Measurements from ENCODE around the gene EPS8L2.

EPS8L2 gene

DNA sequence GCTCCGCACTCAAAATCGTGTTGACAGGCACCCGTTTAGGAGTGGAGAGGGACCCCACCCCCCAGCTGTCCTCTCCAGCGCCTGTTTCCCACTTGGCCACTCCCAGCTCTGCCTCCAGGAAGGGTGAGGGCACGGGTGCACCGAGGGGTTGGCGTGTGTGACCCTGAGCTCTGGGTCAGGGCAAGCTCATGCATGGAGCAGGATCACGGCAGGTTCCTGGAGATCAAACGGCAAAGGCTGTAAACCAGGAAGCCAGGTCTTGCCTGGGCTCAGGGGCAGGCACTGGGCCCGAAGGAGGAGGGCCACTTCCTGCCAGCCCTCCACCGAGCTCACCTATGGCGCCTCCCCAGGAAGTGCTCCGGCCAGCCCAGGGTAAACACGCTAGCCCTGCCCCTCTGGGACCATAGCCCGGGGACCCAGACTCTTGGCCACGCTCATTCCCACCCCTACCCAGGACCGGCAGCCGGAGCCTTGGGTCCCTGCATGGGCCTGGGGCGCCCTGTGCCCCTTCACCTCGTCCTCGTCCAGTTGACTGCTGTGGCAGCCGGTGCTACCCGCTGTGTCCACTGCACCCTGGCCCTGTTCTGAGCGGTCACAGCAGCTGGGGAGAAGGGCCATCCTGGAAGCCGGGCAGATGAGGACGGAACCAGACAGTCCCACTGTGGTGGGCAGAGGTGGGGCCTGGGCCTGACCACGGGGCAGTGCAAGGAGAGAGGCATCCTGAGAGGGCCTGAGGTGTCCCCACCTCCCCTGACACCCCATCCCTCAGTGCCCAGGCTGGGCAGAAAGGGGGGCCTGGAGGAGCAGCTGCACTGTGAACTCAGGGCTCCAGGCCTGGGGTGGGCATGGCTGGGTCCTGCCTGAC, 1.0 kb upstream of the EPS8L2 start:
- no peak for DNase-seq

DNA sequence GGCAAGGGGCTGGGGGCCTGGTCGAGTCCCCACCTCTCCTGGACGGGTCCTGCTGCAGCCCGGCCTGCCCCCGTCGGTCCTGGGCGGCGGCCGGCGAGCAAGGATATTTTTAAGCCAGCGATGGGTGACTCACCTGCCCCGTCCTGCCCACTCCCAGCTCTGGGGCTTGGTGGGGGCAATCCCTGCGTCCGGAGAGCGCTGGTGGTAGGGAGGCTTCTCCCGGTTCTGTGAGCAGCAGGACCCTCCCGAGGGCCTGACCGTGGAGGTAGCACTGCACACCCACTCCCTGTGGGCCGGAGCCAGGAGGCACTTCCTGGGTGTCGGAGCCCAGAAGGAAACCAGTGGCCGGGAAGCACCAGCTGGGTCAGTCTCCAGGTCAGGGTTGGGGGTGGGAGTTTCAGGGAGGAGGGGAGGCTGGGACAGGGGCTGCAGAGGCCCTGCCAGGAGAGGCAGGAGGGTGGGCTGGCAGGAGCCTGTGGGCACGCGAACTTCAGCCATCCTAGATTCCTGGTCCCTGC, 467 bp downstream of the EPS8L2 start:
- DNase-seq, result no peak

DNA sequence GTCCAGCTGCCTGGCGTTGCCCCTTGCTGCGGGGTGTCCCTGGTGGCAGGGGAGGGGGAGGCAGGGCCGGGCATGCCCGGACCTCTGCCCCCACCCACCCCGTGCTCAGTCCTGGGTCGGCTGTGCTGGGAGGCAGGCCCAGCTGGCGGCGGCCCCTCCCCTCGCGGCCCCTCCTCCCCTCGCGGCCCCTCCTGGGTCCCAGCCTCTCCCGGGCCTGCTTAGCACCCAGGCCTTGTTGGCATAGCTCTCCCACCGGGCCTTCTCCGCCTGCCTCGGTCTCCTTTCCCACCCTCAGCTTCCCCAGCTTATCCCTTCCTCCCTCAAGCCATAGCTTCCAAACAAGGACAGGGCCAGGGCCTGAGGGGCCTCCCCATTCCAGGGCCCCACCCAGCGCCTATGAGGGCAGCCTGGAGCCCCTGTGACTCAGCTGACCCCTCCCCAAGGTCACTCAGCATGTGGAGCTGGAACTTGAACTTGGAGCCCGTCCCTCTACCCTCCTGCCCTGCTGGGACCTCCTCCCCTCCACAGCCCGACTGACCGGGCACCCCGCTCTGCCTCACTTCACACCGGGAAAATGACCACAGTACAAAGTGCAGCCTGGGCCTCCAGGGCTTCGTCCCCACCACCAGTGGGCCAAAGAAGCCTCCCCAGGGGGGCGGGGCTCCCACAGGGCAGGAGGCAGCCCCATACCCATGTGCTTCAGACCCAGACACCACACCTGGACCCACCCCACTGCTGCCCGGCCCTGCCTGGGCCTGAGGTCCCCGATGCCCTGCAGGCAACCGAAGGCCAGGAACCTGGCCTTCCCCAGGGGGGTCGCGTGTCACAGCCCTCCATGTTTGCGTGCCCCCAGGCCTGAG, 1.2 kb downstream of the EPS8L2 start:
- DNase-seq, result no peak

DNA sequence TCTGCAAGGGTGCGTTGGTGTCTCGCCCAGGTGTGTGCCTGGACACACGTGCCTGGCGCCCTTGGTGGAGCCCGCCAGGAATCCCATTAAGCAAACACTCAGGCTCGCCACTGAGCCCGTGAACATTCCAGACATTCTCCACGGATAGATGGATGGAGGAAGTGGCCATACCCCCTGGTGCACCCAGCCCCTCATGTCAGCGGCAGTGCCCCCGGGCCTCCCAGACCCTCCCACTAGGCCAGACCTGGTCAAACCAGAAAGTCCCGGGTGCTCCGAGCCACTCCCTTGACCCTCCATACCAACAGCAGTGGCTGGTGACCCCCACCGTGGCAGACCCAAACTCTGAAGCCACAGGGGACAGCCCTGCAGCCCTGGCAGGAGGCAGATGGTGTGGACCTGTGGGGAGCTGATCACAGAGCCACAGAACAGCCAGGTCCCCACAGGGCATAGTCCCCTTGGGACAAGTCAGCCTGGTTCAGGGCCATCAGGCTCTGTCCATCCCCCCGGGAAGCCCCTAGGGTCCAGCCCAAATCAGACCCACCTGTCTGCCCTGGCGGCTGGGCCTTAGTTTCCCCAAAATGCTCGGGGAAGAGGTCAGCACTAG, 1.9 kb downstream of the EPS8L2 start:
- no peak for DNase-seq

GRCh38 chr11:708511-708910, 2.5 kb downstream of the EPS8L2 start:
- no peak for DNase-seq

DNA sequence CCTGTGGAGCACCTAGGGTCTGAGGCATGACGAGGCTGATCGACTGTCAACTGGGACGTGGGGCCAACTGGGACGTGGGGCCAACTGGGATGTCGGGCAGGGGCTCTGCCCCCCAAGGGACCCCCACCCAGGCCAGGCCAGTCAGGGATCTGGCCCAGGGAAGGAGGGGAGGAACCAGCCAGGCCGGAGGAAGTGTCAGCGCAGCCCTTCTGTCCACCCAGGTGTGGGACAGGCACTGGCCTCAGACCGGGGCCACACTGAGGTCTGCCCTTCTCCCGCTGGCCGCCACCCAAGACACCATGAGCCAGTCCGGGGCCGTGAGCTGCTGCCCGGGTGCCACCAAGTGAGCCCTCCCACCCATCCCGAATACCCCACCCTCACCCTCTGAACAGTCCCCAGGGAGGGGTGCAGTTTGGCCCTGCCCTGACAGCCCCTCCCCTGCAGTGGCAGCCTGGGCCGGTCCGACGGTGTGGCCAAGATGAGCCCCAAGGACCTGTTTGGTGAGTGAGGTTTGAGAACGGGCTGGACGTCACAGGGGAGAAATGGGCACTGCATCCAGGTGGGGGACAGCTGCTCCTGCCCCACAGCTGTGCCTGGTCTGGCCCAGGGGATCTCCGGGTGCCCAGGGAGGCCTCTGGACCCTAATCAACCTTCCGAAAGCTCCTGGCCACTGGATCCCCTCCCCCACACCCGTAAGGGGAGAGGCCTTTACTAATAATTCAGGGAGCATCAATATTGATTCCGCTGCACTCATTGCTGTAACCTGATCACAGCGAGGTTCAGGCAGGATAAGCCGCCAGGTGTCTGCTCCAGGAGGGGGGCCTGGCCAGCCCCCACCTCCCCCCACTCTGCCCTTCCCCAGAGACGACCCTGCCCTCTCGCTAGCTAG, 3.3 kb downstream of the EPS8L2 start:
- DNase-seq, result no peak

- DNase-seq, result no peak
These were observed 8.4 kb downstream of the EPS8L2 start for GRCh38 chr11:714436-714835.

GRCh38 chr11:719214-720016, 13.4 kb downstream of the EPS8L2 start:
- DNase-seq, result no peak

DNA sequence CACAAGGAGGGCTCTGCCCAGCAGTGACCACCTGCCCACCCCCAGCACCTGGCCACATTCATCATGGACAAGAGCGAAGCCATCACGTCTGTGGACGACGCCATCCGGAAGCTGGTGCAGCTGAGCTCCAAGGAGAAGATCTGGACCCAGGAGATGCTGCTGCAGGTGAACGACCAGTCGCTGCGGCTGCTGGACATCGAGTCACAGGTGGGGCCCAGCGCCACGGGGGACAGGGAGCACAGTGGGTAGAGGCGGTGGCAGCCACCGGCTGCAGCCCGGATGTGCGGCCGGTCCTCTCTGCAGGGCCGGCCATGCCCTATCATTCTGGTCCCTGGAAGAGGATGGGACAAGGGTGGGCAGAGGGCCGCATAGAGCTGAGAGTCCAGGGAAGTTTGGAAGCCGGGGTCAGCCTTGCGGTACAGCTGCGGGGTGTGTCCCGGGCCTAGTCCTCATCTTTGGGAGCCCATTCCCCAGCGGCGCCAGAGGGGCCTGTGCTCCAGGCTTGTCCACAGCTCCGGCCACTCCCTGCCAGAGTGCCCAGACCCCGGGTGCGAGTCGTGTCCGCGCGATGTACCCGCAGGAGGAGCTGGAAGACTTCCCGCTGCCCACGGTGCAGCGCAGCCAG, 14.1 kb downstream of the EPS8L2 start:
- no peak for DNase-seq

- peak; percentile 29 for DNase-seq
These were observed 14.7 kb downstream of the EPS8L2 start for GRCh38 chr11:720642-721246.

DNA sequence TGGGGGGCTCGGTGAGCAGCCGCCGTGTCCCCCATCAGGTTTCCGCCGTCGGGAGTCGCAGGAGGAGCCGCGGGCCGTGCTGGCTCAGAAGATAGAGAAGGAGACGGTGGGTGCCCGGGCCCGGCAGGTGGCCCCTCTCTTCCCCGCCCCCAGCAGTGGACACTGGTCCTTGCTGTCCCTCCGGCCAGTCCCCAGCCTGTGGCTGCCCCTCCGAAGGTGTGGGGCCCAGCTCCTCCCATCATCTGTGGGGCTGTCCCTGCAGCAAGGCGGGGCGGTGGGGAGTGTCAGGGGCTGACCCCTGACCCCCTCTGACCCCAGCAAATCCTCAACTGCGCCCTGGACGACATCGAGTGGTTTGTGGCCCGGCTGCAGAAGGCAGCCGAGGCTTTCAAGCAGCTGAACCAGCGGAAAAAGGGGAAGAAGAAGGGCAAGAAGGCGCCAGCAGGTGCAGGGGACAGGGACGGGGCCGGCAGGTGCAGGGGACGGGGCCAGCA, 15.3 kb downstream of the EPS8L2 start:
- no peak for DNase-seq

DNA sequence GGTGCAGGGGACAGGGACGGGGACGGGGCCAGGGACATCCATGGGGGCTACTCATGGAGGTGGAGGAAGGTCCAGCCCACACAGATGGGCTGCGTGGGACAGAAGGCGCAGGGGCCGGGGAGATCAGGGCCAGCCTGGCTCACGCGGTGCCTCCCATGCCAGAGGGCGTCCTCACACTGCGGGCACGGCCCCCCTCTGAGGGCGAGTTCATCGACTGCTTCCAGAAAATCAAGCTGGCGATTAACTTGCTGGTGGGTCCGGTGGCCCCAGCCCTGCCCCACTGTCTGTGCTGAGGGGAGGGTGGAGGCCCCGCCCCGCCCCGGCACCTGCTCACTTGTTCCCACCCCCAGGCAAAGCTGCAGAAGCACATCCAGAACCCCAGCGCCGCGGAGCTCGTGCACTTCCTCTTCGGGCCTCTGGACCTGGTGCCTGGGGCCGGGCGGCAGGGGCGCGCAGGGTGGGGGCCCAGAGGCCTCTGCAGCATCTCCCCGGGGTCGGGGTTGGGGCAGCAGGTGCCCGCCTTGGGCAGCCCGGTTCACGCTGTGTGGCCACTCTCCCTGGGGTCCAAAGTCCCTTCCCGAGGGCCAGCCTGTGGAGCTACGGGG, 15.8 kb downstream of the EPS8L2 start:
- DNase-seq, result no peak

GRCh38 chr11:722346-722811, 16.3 kb downstream of the EPS8L2 start:
- DNase-seq, result no peak

- peak; percentile 47 for DNase-seq
These were observed 17.3 kb downstream of the EPS8L2 start for GRCh38 chr11:723120-723883.

DNA sequence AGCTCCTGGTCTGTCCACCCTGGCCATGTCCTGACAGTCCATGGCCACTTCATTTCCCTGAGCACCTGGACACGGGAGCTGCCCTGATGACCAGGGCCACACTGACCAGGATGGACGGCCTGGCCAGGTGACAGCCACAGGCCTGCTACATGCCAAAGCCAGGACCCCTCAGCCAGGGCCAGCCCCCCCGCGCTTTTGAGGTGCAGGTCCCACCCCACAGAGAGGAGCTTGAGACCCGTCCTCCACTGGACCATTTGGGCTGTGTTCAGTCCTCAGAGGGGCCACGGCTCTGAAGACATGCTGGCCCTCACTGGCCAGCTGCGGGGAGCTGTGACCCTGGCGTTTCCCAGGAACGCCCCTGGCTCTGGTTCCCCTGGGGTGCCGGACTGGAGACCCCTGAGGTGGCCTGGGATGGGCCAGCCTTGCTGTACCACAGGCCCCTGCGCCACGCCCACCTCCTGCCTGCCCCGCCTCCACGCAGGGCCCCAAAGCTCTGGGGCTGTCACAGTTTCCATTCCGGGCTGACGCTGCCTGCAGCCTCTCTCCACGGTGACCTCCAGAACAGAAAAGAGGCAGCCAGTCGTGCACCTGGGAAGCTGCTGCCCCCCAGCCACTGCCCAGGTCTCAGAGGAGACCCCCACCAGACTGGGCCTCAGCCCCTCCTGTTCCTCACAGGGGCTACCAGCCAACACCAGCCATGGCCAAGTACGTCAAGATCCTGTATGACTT, 18.2 kb downstream of the EPS8L2 start:
- DNase-seq, result peak; percentile 51

DNA sequence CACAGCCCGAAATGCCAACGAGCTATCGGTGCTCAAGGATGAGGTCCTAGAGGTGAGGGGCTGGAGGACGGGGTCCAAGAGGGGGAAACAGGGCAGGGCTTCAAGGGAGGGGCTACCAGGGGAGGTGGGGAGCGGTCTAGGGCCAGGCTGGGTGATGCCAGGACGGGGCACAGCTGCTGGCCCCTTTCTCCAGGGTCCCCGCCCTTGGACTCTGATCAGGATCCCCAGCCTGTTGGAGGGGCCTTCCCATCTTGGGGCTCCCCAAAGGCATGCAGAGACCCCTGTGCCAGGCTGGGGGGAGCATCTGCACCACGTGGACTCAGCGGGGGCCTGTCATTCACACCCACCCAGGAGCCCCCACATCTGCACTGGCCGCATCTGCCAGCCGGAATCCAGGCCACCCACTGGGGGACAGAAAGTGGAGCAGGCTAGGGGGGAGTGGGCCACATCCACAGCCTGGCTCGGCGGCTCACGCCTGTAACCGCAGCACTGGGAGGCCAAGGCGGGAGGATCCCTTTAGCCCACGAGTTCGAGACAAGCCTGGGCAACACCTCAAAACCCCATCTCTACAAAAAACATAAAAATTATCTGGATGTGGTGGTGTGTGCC, 18.9 kb downstream of the EPS8L2 start:
- peak; percentile 22 for DNase-seq

- DNase-seq, result peak; percentile 22
These were observed 19.7 kb downstream of the EPS8L2 start for GRCh38 chr11:725624-726202.

Measured in right hindlimb (tissue), 1 donor.